Measurements from ENCODE around the gene PCOLCE2.

The PCOLCE2 gene

GRCh38 chr3:142784228-142784627 is 104.7 kb downstream of the PCOLCE2 start:
- DNase-seq: no peak
- Histone ChIP-seq H3K4me3 (ENCODE audit: low read depth, low read length) (no peak overlapping the region), H3K9me3 (no peaks in the 10 kb centered on the region), H3K27me3 (no peaks in the 10 kb centered on the region), H3K4me1 (no peaks in the 10 kb centered on the region; the same call in 1 of the 2 replicates), H3K36me3 (no peaks in the 10 kb centered on the region)
- TF ChIP-seq, protein P1, sequence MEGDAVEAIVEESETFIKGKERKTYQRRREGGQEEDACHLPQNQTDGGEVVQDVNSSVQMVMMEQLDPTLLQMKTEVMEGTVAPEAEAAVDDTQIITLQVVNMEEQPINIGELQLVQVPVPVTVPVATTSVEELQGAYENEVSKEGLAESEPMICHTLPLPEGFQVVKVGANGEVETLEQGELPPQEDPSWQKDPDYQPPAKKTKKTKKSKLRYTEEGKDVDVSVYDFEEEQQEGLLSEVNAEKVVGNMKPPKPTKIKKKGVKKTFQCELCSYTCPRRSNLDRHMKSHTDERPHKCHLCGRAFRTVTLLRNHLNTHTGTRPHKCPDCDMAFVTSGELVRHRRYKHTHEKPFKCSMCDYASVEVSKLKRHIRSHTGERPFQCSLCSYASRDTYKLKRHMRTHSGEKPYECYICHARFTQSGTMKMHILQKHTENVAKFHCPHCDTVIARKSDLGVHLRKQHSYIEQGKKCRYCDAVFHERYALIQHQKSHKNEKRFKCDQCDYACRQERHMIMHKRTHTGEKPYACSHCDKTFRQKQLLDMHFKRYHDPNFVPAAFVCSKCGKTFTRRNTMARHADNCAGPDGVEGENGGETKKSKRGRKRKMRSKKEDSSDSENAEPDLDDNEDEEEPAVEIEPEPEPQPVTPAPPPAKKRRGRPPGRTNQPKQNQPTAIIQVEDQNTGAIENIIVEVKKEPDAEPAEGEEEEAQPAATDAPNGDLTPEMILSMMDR (IDR thresholded peaks at IDR 0.05; ENCODE audit: low read depth, low read length): no peak

GRCh38 chr3:142782616-142783015 is 106.3 kb downstream of the PCOLCE2 start:
- DNase-seq: no peak
- no peak overlapping the region for H3K4me3 ChIP-seq (ENCODE audit: low read depth, low read length)
- no peaks in the 10 kb centered on the region for H3K27me3 ChIP-seq
- H3K36me3 ChIP-seq: no peaks in the 10 kb centered on the region
- TF ChIP-seq, protein P1 (IDR thresholded peaks at IDR 0.05; ENCODE audit: low read depth, low read length): no peak
- no peaks in the 10 kb centered on the region for H3K9me3 ChIP-seq
- no peaks in the 10 kb centered on the region; the same call in 1 of the 2 replicates for H3K4me1 ChIP-seq

DNA sequence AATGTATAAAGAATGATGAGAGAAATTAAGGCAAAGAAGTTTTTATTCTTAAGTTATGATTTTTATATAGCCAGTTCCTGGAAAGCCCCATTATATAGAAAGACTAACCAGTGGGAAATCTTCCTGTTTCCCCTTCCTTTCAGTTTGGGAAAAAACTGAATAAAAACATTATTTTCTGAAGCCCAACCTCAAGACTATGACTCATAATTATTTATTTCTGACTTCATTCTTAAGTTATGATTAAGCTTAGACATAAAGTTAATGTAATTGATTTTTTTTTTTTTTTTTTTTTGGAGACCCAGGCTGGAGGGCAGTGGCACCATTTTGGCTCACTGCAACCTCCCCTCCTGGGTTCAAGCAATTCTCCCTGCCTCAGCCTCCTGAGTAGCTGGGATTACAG is 109.3 kb downstream of the PCOLCE2 start:
- TF ChIP-seq, protein P1 (IDR thresholded peaks at IDR 0.05; ENCODE audit: low read depth, low read length): no peak
- H3K27me3 ChIP-seq: no peaks in the 10 kb centered on the region
- DNase-seq: no peak
- no peak overlapping the region for H3K4me3 ChIP-seq (ENCODE audit: low read depth, low read length)
- H3K9me3 ChIP-seq: no peaks in the 10 kb centered on the region
- no peaks in the 10 kb centered on the region for H3K4me1 ChIP-seq
- no peaks in the 10 kb centered on the region for H3K36me3 ChIP-seq

- Histone ChIP-seq H3K36me3 (no peaks in the 10 kb centered on the region), H3K4me3 (ENCODE audit: low read depth, low read length) (no peak overlapping the region), H3K27me3 (no peaks in the 10 kb centered on the region), H3K9me3 (no peaks in the 10 kb centered on the region), H3K4me1 (no peaks in the 10 kb centered on the region)
- DNase-seq: no peak
- TF ChIP-seq, protein P1 (IDR thresholded peaks at IDR 0.05; ENCODE audit: low read depth, low read length): no peak
Measured at GRCh38 chr3:142778541-142778940, 110.3 kb downstream of the PCOLCE2 start.

DNA sequence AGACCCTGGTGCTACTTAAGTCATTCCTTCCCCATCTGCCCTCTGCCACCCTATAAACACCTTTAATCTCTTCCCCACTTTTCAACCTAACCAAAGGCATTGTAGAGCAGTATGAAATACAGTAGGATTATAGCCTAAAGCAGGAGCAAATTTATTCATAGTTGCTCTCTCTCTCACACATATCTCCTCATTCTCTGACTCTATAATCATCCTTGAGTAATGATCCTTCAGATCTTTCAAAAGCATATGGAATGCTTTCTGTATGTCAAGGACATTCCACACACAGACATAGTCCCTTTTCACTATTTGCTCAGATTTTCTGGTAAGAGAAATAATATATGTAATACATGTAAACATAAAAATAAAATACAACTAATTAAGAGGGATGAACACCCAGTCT is 111.0 kb downstream of the PCOLCE2 start:
- TF ChIP-seq, protein P1 (IDR thresholded peaks at IDR 0.05; ENCODE audit: low read depth, low read length): no peak
- no peaks in the 10 kb centered on the region for H3K36me3 ChIP-seq
- DNase-seq: no peak
- no peak overlapping the region for H3K4me3 ChIP-seq (ENCODE audit: low read depth, low read length)
- H3K9me3 ChIP-seq: no peaks in the 10 kb centered on the region
- no peaks in the 10 kb centered on the region for H3K27me3 ChIP-seq
- H3K4me1 ChIP-seq: no peaks in the 10 kb centered on the region

DNA sequence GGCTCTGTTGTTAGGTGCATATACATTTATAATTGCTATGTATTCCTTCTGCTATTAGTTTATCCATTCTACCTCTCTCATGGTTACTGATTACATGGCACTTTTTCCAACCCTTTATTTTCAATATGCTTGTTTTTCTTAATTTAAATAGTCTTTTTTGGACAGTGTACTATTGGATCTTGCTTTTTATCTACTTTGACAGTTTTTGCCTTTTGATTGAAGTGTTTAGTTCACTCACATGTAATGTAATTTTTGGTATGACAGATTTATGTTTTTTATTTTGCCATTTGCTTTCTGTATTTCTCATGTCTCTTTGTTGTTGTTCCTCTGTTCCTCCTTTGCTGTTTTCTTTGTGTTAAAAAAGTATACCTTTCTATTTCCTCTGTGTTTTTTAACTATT is 120.5 kb downstream of the PCOLCE2 start:
- Histone ChIP-seq H3K36me3 (no peaks in the 10 kb centered on the region; the same call in 1 of the 2 replicates), H3K4me3 (ENCODE audit: low read depth, low read length) (no peak overlapping the region)
- DNase-seq: no peak

More for the DNA sequence above, 120.5 kb downstream of the PCOLCE2 start:
- H3K9me3 ChIP-seq: no peaks in the 10 kb centered on the region
- TF ChIP-seq, protein P1 (IDR thresholded peaks at IDR 0.05; ENCODE audit: low read depth, low read length): no peak
- H3K27me3 ChIP-seq: no peaks in the 10 kb centered on the region
- no peaks in the 10 kb centered on the region for H3K4me1 ChIP-seq

Measured in BE2C (cell line).